ENCODE results near the gene CCM2L.

DNA sequence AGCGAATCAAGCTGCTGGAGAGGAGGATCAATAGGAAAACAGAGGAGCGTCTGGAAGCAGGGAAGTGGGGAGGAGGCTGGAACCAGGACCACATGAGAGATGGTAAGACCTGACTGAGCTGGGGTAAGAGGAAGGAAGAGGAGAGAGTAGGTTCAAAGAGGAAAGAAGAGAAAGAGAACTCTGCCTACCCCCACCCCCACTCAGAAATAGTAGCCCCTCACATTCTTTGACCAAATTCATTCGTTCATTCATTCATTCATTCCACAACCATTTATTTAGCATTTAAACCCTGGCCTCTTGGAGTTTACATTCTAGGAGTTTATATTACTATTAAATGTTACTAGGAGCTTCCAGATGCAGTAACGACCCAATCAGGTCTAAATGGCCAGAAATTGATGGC is 26.0 kb downstream of the CCM2L start:
- TF ChIP-seq, protein P1, sequence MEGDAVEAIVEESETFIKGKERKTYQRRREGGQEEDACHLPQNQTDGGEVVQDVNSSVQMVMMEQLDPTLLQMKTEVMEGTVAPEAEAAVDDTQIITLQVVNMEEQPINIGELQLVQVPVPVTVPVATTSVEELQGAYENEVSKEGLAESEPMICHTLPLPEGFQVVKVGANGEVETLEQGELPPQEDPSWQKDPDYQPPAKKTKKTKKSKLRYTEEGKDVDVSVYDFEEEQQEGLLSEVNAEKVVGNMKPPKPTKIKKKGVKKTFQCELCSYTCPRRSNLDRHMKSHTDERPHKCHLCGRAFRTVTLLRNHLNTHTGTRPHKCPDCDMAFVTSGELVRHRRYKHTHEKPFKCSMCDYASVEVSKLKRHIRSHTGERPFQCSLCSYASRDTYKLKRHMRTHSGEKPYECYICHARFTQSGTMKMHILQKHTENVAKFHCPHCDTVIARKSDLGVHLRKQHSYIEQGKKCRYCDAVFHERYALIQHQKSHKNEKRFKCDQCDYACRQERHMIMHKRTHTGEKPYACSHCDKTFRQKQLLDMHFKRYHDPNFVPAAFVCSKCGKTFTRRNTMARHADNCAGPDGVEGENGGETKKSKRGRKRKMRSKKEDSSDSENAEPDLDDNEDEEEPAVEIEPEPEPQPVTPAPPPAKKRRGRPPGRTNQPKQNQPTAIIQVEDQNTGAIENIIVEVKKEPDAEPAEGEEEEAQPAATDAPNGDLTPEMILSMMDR (IDR thresholded peaks at IDR 0.05) = no peak
- no peak for TF ChIP-seq POLR2A (IDR thresholded peaks at IDR 0.05)

Data from adrenal gland (tissue), 5 donors.